HG02571 (cell line): ENCODE data around the gene TPST1.

Experiments used
- ATAC-seq: cut with Tn5 transposase; IDR thresholded peaks from one replicate; pipeline ENCODE4 v1.9.1; 2021; ENCODE audit warnings: mild to moderate bottlenecking, moderate library complexity; ENCODE audit not compliant: unreplicated experiment

TPST1 gene

DNA sequence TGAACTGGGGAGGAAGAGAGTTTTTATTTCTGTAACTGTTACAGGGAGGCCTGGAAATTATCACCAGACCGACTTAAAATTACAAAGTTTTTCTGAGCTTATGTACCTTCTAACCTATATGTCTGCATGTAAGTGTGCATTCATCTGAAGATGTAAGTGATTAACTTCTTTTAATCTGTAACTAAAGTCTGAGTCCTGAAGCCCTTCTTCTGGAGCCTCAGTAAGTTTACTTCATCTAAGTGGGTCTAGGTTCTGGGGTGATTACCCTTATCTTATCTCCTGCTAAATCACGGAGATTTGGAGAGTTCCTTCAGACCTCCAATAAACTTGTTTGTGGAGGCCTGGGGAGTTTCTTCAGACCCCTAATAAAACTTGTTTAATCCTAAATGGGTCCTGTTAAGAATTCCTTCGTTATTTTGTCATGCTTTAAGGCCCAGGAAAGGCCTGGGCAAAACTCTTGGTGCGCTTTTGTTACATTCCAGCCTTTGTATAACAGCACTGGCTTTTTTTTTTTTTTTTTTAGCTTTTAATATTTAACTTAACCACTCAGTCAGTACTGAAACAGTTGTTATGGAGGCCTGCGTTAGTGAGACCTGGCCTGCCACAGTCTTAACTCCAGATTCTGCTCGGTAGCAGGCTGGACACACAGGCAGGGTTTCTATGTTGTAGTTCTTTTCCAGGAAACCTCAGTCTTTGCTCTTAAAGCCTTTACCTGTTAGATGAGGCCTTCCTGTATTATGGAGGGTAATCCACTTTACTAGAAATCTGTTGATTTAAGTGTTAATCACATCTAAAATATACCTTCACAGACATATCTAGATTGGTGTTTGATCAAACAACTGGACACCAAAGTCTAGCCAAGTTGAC, 33.0 kb downstream of the TPST1 start:
- no peak for ATAC-seq

DNA sequence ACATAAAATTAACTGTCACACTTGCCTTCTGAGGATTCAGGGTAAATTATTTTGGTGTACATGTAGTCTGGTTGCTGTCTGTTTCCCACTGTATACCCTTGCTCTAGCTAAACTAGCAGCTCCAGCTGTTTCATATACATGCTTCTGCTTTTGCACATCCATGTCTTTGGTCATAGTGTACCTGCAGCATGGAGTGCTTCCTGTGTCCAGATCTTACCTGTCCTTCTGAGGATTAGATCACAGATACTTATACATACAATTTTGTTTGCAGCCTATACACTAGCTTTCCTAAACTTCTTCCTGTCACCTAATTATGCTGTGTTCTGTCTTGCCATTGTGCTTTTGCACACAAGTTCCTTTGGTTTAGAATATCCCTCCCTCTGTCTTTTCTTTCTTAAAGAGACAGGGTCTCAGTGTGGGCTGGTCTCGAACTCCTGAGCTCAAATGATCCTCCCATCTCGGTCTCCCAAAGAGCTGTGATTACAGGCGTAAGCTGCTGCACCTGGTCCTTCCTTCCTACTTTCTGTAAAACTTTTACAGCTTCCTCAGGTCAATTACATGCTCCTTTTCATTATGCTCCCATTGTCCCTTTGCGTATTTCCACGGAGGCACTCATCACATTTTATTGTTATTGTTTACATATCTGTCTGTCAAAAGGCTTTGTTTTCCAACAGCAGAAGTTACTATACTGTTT, 33.8 kb downstream of the TPST1 start:
- no peak for ATAC-seq

DNA sequence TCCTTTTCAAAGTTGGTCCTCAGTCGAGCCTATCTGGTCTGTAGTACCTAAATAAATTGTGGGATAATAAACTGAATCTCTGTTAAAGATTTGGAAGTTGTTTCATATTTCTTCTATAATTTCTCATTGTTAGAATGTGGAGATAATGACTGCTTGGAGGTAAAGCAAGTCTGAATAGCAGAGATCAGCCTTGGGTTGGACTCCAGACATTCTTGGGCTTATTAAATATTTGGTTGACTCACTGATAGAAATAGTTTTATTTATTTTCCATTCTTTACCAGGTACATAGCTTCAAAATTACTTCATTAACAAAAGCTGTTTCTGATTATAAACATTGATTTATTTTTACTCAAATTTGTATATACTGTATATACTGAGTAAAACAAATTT, 34.3 kb downstream of the TPST1 start:
- no peak for ATAC-seq

DNA sequence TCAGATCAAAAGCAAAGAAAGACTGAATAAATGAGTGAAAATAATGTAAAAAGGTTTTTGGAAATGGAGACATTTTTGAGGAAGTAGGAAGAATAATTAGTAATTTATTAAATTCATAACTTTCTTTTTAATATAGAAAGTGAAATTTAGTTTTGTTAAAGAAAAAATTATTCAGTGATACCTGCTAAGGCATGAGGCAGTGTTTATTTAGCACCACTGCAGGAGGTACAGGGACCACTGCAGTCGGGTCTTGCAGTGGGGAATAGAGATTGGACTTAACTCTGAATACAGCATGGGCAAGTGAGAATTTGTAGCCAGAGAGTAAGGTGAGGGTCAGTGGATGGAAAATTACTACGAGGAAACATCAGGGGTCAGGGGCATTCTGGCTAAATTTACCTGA, 39.9 kb downstream of the TPST1 start:
- ATAC-seq, result no peak

DNA sequence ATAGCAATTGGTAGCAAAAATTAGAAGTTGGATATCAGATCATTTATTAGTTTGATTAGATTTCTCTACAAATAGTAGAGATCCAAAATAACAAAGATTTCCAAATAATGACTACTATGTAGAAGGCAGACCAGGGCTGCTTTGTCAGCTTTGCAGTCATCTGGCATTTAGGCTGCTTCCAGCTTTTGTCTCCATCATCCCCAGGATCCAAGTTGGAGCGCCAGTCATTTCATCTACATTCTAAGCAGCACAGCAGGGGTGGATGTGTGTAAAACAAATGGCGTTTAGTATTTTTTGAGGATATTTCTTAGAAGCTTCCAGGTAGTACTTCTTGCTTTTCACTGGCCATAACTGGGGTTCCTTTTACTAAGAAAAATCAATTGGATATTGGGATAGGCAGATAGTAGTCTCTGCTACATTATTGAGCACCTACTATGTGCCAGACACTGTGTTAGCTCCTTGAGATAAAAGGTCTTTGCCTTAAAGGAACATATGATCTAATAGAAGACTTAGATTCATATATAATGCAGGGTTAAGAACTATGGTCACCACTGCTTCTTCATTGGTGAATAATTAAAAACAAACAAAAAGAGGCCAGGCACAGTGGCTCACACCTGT, 41.5 kb downstream of the TPST1 start:
- no peak for ATAC-seq

DNA sequence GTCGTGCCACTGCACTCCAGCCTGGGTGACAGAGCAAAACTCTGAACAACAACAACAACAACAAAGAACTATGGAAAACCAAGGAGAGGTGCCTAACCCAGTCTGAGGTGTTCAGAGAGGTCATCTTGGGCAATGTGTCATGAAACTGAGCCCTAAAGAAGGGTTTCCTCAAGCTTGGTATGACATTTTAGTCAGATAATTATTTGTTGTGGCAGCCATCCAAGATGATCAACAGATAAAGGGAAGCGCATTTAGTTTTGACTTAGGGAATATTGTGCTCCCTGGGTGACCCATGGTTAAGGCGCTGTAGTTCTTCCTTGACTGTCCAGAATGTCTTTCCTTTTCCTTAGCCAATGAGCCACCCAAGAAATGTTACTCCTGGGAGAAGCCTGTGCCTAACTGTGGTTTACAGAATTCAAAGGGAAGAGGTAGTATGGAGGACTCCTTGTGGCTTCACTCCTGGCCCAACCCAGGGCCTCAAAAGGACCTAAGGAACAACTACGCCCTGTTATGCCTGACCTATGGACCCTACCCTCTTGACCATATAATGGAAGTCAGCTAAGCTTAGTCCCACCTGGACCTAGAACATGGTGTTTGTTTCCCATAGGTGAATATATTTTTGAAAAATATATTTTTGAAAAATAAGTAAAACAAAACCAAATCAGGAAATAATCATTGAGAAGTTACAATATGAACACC, 42.4 kb downstream of the TPST1 start:
- no peak for ATAC-seq

DNA sequence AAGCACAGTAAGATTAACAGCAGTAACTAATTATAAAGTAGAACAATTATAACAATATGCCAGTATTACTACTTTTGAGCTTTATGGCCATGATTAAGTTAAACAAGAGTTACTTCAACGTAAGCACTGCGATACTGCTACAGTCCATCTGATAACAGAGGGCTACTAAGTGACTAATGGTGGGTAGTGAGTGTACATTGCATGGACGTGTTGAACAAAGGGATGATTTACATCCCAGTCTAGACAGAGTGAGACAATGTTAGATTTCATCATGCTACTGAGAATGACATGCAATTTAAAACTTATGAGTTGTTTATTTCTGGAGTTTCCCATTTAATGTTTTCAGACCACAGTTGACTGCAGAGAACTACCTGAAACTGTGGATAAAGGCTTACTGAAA, 45.6 kb downstream of the TPST1 start:
- no peak for ATAC-seq

DNA sequence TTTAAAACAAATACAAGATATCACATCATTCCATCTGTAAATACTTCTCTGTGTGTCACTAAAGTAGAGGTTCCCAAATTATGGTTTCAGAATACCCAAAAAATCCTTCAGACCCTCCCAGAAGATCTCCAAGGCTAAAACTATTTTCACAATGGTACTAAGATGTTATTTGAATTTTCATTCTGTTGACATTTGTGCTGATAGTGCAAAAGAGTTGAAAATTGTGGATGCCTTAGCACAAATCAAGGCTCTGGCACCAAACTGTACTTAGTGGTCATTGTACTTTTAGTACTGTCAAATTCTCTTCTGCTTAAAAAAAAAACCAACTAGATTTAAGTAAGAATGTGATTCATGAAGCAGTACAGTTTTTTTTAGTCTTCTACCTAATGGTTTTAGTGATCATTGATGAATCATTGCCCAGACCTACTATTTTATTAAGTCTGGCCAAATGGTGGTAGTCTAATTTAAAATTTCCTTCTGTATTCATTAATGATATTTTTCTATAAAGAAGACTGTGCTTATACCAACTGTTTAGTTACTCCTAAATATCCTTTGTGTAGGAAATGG, 50.5 kb downstream of the TPST1 start:
- ATAC-seq, result no peak

DNA sequence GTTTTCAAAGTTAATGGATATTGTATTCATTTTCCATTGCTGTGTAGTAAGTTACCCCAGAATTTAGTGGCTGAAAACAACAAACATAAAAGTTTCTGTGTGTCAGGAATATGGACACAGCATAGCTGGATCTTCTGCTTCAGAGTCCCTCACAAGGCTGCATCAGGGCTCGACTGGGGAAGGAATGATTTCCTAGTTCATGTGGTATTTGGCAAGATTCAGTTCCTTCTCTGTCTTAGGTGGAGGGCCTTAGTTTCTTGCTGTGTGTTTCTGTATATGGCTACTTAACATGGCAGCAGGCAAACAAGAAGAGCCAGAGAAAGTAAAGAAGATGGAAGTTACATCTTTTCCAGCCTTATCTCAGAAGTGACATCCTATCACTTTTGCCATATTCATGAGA, 51.1 kb downstream of the TPST1 start:
- no peak for ATAC-seq

DNA sequence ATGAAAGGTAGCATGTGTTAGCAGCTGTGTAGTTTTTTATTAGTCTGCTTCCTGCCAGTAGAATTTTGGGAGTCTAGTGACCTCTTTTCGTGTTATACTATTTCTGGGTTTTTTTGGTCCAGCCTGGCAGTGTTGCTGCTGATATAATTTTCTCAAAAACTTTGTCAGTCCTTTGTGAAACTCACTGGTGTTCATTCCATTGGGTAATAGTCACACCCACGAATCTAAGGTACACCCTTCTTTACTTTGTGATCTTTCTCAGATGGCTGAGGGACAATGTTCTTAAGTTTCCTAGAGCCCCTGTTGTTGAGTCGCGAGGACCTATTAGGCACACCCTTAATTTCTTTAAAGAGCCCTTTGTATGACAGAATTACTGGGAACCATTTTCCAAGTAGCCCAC, 52.3 kb downstream of the TPST1 start:
- no peak for ATAC-seq

DNA sequence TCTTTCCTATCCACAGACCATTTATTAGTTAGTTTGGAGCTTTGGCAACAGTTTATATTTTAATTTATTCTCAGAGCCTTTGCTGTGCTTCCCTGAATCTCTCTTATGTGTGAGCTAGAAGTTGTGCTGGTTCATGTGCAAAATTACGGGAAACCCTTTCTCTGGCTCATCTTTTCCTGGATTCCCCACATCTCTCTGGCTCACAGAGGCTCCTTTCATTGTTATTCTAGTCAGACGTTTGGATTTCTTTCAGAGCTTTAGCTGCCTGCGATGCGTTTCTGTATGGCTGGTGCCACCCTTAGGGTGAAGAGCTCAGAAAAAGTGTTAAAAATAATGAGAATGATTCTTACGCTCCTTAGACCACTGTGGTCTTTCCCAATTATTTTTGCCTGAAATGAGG, 53.3 kb downstream of the TPST1 start:
- ATAC-seq, result no peak

DNA sequence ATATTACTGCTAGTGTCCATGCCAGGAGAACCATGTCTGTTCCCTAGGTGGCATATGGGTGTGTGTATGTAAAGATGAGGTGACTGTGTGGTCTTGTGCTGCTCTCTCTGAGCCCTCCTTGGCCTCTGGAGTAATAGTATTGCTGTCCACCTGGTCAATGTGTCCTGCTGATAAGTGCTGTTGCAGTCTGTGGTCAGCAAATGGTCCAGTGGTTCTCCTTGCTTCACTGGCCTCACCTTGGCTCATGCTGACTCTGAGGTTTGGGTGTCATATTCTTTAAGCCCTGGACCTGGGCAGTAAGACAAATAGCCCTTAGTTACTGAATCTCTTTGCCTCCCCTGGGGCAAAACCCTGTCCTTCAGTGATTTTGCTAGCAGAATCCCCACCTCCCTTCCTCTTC, 56.8 kb downstream of the TPST1 start:
- ATAC-seq, result no peak

DNA sequence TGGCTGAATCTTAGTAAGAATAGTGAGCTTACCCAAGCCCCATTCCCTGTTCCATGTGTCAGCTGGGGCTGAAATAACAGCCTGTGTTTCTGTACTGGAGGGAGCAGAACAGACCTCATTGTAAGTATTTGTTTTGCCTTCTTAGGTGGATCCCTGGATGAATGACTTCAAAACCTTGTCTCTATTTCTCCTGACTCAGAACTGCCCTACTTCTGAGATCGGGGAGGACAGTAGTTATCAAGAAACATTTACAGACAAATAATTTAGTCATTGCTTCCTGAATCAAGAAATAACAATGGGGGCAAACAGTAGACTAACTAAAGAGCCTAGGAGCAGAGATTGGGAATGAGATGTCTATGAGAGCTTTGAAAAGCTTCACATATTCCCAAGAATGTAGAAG, 58.8 kb downstream of the TPST1 start:
- ATAC-seq, result no peak

DNA sequence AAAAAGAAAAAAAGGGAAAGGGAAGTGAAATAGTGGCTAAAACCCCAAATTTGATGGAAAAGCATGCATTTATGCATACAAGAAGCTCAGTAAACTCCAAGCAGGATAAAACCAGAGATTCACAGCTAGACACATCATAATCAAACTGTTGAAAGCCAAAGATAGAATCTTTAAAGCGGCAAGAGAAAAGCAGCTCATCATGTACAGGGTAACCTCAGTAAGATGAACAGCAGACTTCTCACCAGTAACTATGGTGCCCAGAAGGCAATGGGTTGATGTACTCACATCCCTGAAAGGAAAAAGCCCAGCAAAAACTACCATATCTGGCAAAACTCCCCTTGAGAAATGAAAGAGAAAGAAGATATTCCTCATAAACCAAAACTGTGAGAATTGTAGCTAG, 60.4 kb downstream of the TPST1 start:
- no peak for ATAC-seq

DNA sequence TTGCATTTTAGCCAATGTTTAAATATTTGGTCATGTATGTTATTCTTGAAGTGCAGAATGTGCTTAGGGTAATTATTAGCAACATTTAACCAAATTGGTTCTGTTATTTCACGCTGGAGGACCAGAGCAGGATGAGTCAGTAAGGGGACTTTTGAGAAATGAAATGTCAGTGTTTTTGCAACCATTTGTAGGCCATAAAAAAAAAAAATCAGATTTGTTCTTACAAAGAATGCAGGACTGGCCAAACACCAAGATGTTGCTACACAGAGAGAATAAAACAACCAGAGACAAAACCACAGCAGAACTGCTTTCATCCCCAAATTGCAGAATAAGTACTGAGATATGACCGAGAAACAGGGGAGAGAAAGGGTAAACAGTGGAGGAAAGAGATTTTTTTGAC, 62.1 kb downstream of the TPST1 start:
- ATAC-seq, result no peak

DNA sequence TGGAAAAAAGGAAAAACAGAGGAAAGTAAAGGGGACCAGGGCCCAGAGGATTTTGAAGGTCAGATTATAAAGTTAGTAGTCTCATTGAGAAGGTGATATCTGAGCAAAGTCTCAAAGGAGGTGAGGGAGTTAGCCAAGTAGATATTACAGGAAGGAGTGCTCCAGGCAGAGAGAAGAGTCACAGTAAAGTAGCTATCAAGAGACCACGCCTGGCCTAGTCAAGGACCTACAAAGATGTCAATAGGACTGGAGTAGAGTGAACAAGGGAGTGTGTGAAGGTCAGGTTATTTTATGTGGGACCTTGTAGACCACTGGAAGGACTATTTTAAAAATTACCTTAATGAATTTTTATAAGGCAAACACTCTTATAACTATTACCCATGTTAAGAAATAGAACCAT, 64.8 kb downstream of the TPST1 start:
- no peak for ATAC-seq

DNA sequence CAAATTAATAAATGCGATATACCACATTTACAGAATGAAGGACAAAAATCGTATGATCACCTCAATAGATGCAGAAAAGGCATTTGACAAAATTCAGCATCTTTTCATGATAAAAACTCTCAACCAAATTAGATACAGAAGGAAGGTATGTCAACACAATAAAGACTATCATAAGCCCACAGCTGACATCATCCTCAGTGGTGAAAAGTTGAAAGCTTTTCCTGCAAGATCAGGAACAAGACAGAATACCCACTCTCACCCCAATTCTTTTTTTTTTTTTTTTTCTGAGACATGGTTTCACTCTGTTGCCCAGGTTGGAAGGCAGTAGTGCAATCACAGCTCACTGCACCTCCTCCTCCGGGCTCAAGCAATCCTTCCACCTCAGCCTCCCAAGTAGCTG, 67.2 kb downstream of the TPST1 start:
- no peak for ATAC-seq

DNA sequence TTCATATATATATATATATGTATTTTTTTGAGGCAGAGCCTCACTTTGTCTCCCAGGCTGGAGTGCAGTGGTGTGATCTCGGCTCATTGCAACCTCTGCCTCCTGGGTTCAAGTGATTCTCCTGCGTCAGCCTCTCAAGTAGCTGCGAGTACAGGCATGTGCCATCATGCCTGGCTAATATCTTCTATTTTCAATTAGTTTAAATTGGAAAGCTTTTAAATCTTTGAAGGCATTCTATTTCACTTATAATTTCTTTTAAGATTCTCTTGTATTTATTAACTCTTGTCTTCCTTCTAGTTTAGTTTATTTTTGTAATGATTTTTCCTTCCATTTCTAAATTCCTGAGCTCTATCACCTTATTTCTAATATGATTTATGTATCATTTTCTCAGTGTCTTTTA, 71.2 kb downstream of the TPST1 start:
- ATAC-seq, result no peak

DNA sequence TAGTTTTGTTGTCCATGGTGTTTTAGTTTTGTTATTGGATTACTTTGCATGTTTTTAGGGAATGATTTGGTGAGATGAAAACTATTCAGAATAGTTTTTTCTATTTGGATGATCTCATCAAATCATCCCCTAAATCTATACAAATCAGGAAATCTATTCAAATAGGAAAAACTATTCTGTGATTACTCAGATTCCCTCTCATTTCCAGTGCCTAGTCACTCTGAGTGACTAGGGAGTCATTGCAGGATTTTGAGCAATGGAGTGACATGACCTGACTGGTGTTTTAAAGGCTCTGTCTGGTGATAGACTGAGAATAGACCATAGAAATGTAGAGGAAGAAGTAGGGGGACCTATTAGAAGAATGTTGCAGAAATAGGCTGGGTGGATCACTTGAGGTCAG, 72.4 kb downstream of the TPST1 start:
- ATAC-seq, result no peak

DNA sequence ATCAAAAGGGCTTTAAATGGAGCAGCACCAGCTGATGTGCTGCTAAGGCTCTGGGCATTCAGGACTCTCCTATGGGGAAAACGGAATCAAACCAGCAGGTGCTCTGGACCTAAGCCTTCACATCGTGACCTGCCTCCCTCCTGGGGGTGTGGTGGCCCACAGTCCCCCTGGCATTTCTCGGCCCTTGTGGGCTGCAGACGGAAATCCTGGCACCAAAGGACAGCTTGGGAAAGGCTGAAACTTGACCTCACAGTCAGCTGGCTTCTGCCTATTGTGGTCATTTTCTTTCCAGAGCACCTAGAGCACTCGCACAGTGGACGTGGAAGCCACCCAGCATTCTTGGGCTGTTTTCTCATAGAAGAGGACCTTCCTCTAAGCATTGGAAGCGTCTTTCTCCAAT, 74.8 kb downstream of the TPST1 start:
- ATAC-seq, result no peak
